ENCODE results near the gene DBNDD1. TPM values are rescaled to one million over a fixed set of nuclear protein-coding genes. Genes with fewer than 3 reads are reported as not detected.

DBNDD1 gene
- total RNA-seq, 1 experiment from 2014 or later = 75.0 TPM

GRCh38 chr16:90046971-90047713 is 27.9 kb upstream of the DBNDD1 start (continued):
- TF ChIP-seq NR2C2 (CRISPR knock-in tag; IDR thresholded peaks at IDR 0.05) = no peak

- TF ChIP-seq ZNF232 (CRISPR knock-in tag; IDR thresholded peaks at IDR 0.05) = no peak
- TF ChIP-seq CTCF (IDR thresholded peaks at IDR 0.05) = no peak
- no peak for TF ChIP-seq KAT7 (CRISPR knock-in tag; IDR thresholded peaks at IDR 0.05; ENCODE audit: borderline replicate concordance)
- no peak for TF ChIP-seq MAX (CRISPR knock-in tag; IDR thresholded peaks at IDR 0.05)
- TF ChIP-seq MXD4 (CRISPR knock-in tag; IDR thresholded peaks at IDR 0.05; ENCODE audit: borderline replicate concordance) = no peak
- no peak for TF ChIP-seq JAZF1 (CRISPR knock-in tag; IDR thresholded peaks at IDR 0.05)
- TF ChIP-seq MYBL2 (CRISPR knock-in tag; IDR thresholded peaks at IDR 0.05) = no peak
- TF ChIP-seq TCF7 (CRISPR knock-in tag; IDR thresholded peaks at IDR 0.05; ENCODE audit: low read depth) = no peak
- no peak for TF ChIP-seq GRHL2 (CRISPR knock-in tag; IDR thresholded peaks at IDR 0.05; ENCODE audit: insufficient replicate concordance, severe bottlenecking)
- no peak for TF ChIP-seq AFF4 (CRISPR knock-in tag; IDR thresholded peaks at IDR 0.05; ENCODE audit: borderline replicate concordance)
- no peak for TF ChIP-seq RELA (CRISPR knock-in tag; IDR thresholded peaks at IDR 0.05; ENCODE audit: borderline replicate concordance)
- TF ChIP-seq ZNF121 (CRISPR knock-in tag; IDR thresholded peaks at IDR 0.05) = peak; percentile 98
- no peak for TF ChIP-seq ZNF317 (CRISPR knock-in tag; IDR thresholded peaks at IDR 0.05; ENCODE audit: borderline replicate concordance, low read depth)
- no peak for TF ChIP-seq ATF3 (CRISPR knock-in tag; conservative IDR thresholded peaks at IDR 0.05)
- peak; percentile 56; the same call in 1 of the 2 replicates for TF ChIP-seq SP1 (CRISPR knock-in tag; conservative IDR thresholded peaks at IDR 0.05)
- TF ChIP-seq CBFB (CRISPR knock-in tag; IDR thresholded peaks at IDR 0.05; ENCODE audit: low read depth) = 0 out of 2 replicates have a peak, but pooled peaks have one; percentile 67
- no peak for TF ChIP-seq NFATC4 (CRISPR knock-in tag; IDR thresholded peaks at IDR 0.05)
- TF ChIP-seq ZNF263 (CRISPR knock-in tag; IDR thresholded peaks at IDR 0.05; ENCODE audit: low read depth) = no peak
- no peak for TF ChIP-seq E2F5 (CRISPR knock-in tag; IDR thresholded peaks at IDR 0.05)
- no peak for TF ChIP-seq TEAD4 (CRISPR knock-in tag; IDR thresholded peaks at IDR 0.05)
- ChIA-PET CTCF (interaction anchor here (0.7 to 5.0 kb wide), 8 partner anchors 10 to 136 kb away, joined by 3 to 26 read pairs (median 5); partner anchors contain the start of gene DBNDD1), POLR2A (interaction anchor here (1.7 kb wide), 1 partner anchor 27 kb away, joined by 8 read pairs; the partner anchor contains the start of gene DBNDD1)
- H3K36me3 Mint-ChIP-seq = peaks cover 14% of the 10 kb centered on the region; the same call in 1 of the 2 replicates
- H3K9me3 Mint-ChIP-seq = no peaks in the 10 kb centered on the region
- H3K27ac Mint-ChIP-seq = peak overlapping the region; percentile 74; the same call in 1 of the 2 replicates
- ATAC-seq (peak; percentile 96), DNase-seq (ENCODE audit: low spot score) (peak; percentile 87)
- H3K27me3 Mint-ChIP-seq (ENCODE audit: low read depth) = peaks cover 7% of the 10 kb centered on the region
- H3K4me1 Mint-ChIP-seq = peaks cover 10% of the 10 kb centered on the region
- H3K4me3 Mint-ChIP-seq = peak overlapping the region; percentile 66
Observed at GRCh38 chr16:90046122-90046970, 27.1 kb upstream of the DBNDD1 start.

Measured in WTC11 (cell line).